CD4-positive, alpha-beta memory T cell (primary cell): ENCODE data around the gene TCF3. TPM values are rescaled to one million over a fixed set of nuclear protein-coding genes. Genes with fewer than 3 reads are reported as not detected.

Source experiments
- CTCF ChIA-PET: fragments of 350-600 bp; sonication (Branson Sonifier 250); formaldehyde crosslinking; loops from one replicate; lab custom pipeline; 2021; ENCODE audit warnings: inconsistent platforms; ENCODE audit not compliant: partially characterized antibody; lab: Charles Lee
- POLR2A ChIA-PET: fragments of 350-600 bp; sonication (Branson Sonifier 250); formaldehyde crosslinking; loops from one replicate; lab custom pipeline; 2021; ENCODE audit not compliant: partially characterized antibody; lab: Charles Lee
- DNase-seq, 5 donors: peaks; one replicate each; pipeline versions ENCODE4 v3.0.0 to v3.0.0-alpha.2; 2020 to 2022; ENCODE audit warnings: mixed read lengths in 1 of 5
- H3K27ac ChIP-seq: one replicate; pipeline ENCODE4 v1.7.0; 2013; ENCODE audit warnings: low read depth, low read length
- H3K27me3 ChIP-seq: 2 replicates; pipeline ENCODE4 v1.7.0; 2013; ENCODE audit warnings: mild to moderate bottlenecking, low read length, moderate library complexity; ENCODE audit not compliant: insufficient read depth
- H3K36me3 ChIP-seq: 2 replicates; pipeline ENCODE4 v1.7.0; 2013; ENCODE audit warnings: mild to moderate bottlenecking, low read length, moderate library complexity; ENCODE audit not compliant: insufficient read depth
- H3K4me1 ChIP-seq: 2 replicates; pipeline ENCODE4 v1.7.0; 2013; ENCODE audit warnings: mild to moderate bottlenecking, low read length, moderate library complexity; ENCODE audit not compliant: insufficient read depth
- H3K4me3 ChIP-seq, 2 donors: one replicate each; pipeline ENCODE4 v1.7.0; 2013; ENCODE audit warnings: low read length in 2 of 2, mild to moderate bottlenecking in 1 of 2
- H3K9me3 ChIP-seq, 2 donors: one replicate each; pipeline ENCODE4 v1.7.0; 2013; ENCODE audit warnings: low read length in 2 of 2, control low read depth in 1 of 2; ENCODE audit not compliant: control insufficient read depth in 1 of 2
- H3K27ac Mint-ChIP-seq, 7 donors: one replicate each; pipeline ENCODE4 v1.8.0; 2020 to 2021; ENCODE audit warnings: mixed read lengths in 7 of 7, mild to moderate bottlenecking in 6 of 7, inconsistent platforms in 3 of 7, moderate library complexity in 3 of 7
- H3K27me3 Mint-ChIP-seq, 2 donors: one replicate each; pipeline ENCODE4 v1.8.0; 2020 to 2021; ENCODE audit warnings: mixed read lengths in 2 of 2
- H3K36me3 Mint-ChIP-seq, 2 donors: one replicate each; pipeline ENCODE4 v1.8.0; 2020 to 2021; ENCODE audit warnings: mixed read lengths in 2 of 2, inconsistent platforms in 1 of 2, mild to moderate bottlenecking in 1 of 2
- H3K4me1 Mint-ChIP-seq, 4 donors: one replicate each; pipeline ENCODE4 v1.8.0; 2020 to 2021; ENCODE audit warnings: mixed read lengths in 4 of 4, mild to moderate bottlenecking in 1 of 4
- H3K4me3 Mint-ChIP-seq, 8 donors: one replicate each; pipeline ENCODE4 v1.8.0; 2020 to 2021; ENCODE audit warnings: mixed read lengths in 8 of 8, mild to moderate bottlenecking in 7 of 8, moderate library complexity in 6 of 8, inconsistent platforms in 3 of 8
- H3K9me3 Mint-ChIP-seq, 8 donors: one replicate each; pipeline ENCODE4 v1.8.0; 2020 to 2021; ENCODE audit warnings: mixed read lengths in 8 of 8, mild to moderate bottlenecking in 5 of 8, inconsistent platforms in 3 of 8, moderate library complexity in 1 of 8
- intact Hi-C: fragments of 100-400 bp; cut with micrococcal nuclease; formaldehyde crosslinking; loops from one replicate; pipeline ENCODE4 v1.15.1; 2023
- polyA plus RNA-seq, 2 donors: library from polyadenylated mRNA; unstranded; fragments of 300-500 nt; fragmentation: Illumina TruSeq; gene quantifications; one replicate each; pipeline ENCODE4 v1.2.3, GENCODE V29; 2021
- total RNA-seq, 2 experiments: library from RNA; stranded (reverse); gene quantifications; one replicate each; pipeline ENCODE4 v1.2.3, GENCODE V29; 2021

The TCF3 gene
- total and polyA plus RNA-seq, 4 experiments from 2014 or later = 1.8 to 75.7 (median 42.6) TPM

GRCh38 chr19:1678073-1678472 lies 25.7 kb upstream of the TCF3 start:
- H3K4me1 ChIP-seq = no peaks in the 10 kb centered on the region
- peaks cover 30 to 41% of the 10 kb centered on the region in 2 donors for H3K27me3 Mint-ChIP-seq
- H3K36me3 ChIP-seq = no peaks in the 10 kb centered on the region
- H3K4me3 ChIP-seq = no peak overlapping the region
- DNase-seq = no peak
- peaks cover 6% of the 10 kb centered on the region for H3K27me3 ChIP-seq
- no peaks in the 10 kb centered on the region for H3K36me3 Mint-ChIP-seq
- no peak overlapping the region for H3K27ac ChIP-seq
- ChIA-PET POLR2A (no interaction called here), CTCF (no interaction called here)
- peaks cover 0 to 5% (median under 1%) of the 10 kb centered on the region in 4 donors for H3K4me1 Mint-ChIP-seq
- H3K27ac Mint-ChIP-seq = no peak overlapping the region
- peaks cover 0 to 4% (median 0%) of the 10 kb centered on the region in 8 donors for H3K9me3 Mint-ChIP-seq
- H3K4me3 Mint-ChIP-seq = no peak overlapping the region
- intact Hi-C loops = loop anchor here (10.0 kb wide), 1 partner anchor 147 kb away; no protein-coding TSS in a partner anchor
- H3K9me3 ChIP-seq = no peaks in the 10 kb centered on the region

- Histone ChIP-seq H3K4me1 (no peaks in the 10 kb centered on the region), H3K9me3 (no peaks in the 10 kb centered on the region), H3K36me3 (no peaks in the 10 kb centered on the region), H3K4me3 (no peak overlapping the region), H3K27ac (no peak overlapping the region), H3K27me3 (peaks cover 6% of the 10 kb centered on the region)
- DNase-seq = no peak
- Mint-ChIP-seq H3K27me3 (peaks cover 27 to 38% of the 10 kb centered on the region in 2 donors), H3K9me3 (peaks cover 0 to 4% (median 0%) of the 10 kb centered on the region in 8 donors), H3K36me3 (no peaks in the 10 kb centered on the region), H3K4me3 (no peak overlapping the region), H3K4me1 (peaks cover 0 to 5% (median under 1%) of the 10 kb centered on the region in 4 donors), H3K27ac (no peak overlapping the region)
- ChIA-PET POLR2A (no interaction called here), CTCF (interaction anchor here (1.9 kb wide), 1 partner anchor 130 kb away, joined by 9 read pairs; no protein-coding TSS in a partner anchor)
- intact Hi-C loops = loop anchor here (10.0 kb wide), 1 partner anchor 148 kb away; no protein-coding TSS in a partner anchor
Observed at GRCh38 chr19:1676351-1677266, 24.2 kb upstream of the TCF3 start.

- CTCF ChIA-PET = interaction anchor here (1.1 to 1.9 kb wide), 2 partner anchors 128 to 130 kb away, joined by 3 to 9 read pairs; no protein-coding TSS in a partner anchor
- no peak overlapping the region for H3K4me3 ChIP-seq
Observed at GRCh38 chr19:1675633-1676350, 23.4 kb upstream of the TCF3 start.

GRCh38 chr19:1674293-1674679 lies 21.9 kb upstream of the TCF3 start:
- DNase-seq = no peak
- Mint-ChIP-seq H3K27me3 (peaks cover 27 to 36% of the 10 kb centered on the region in 2 donors), H3K9me3 (peaks cover 0 to 4% (median 0%) of the 10 kb centered on the region in 8 donors), H3K36me3 (no peaks in the 10 kb centered on the region), H3K4me1 (peaks cover 0 to 6% (median under 1%) of the 10 kb centered on the region in 4 donors), H3K4me3 (no peak overlapping the region), H3K27ac (no peak overlapping the region)
- Histone ChIP-seq H3K4me1 (peaks cover under 1% of the 10 kb centered on the region), H3K27ac (no peak overlapping the region), H3K9me3 (no peaks in the 10 kb centered on the region), H3K4me3 (no peak overlapping the region), H3K36me3 (no peaks in the 10 kb centered on the region), H3K27me3 (peaks cover 9% of the 10 kb centered on the region)
- ChIA-PET CTCF (interaction anchor here (2.5 to 4.8 kb wide), 2 partner anchors 127 to 130 kb away, joined by 13 to 52 read pairs; no protein-coding TSS in a partner anchor), POLR2A (no interaction called here)
- intact Hi-C loops = loop anchor here (10.0 kb wide), 1 partner anchor 151 kb away; no protein-coding TSS in a partner anchor

More at GRCh38 chr19:1675633-1676350, 23.4 kb upstream of the TCF3 start:
- no peaks in the 10 kb centered on the region for H3K36me3 ChIP-seq
- no peak for DNase-seq
- intact Hi-C loops = loop anchor here (10.0 kb wide), 1 partner anchor 149 kb away; no protein-coding TSS in a partner anchor
- Mint-ChIP-seq H3K36me3 (no peaks in the 10 kb centered on the region), H3K9me3 (peaks cover 0 to 4% (median 0%) of the 10 kb centered on the region in 8 donors), H3K27me3 (peaks cover 27 to 41% of the 10 kb centered on the region in 2 donors), H3K4me3 (no peak overlapping the region), H3K4me1 (peaks cover 0 to 5% (median under 1%) of the 10 kb centered on the region in 4 donors), H3K27ac (no peak overlapping the region)
- H3K27me3 ChIP-seq = peaks cover 9% of the 10 kb centered on the region
- H3K4me1 ChIP-seq = no peaks in the 10 kb centered on the region
- no peak overlapping the region for H3K27ac ChIP-seq
- POLR2A ChIA-PET = no interaction called here
- no peaks in the 10 kb centered on the region for H3K9me3 ChIP-seq

GRCh38 chr19:1673645-1674292 lies 21.4 kb upstream of the TCF3 start:
- ChIA-PET POLR2A (interaction anchor here (2.1 kb wide), 1 partner anchor 68 kb away, joined by 9 read pairs; the partner anchor contains the start of gene UQCR11), CTCF (interaction anchor here (0.7 to 4.8 kb wide), 5 partner anchors 8 to 130 kb away, joined by 3 to 52 read pairs (median 7); no protein-coding TSS in a partner anchor)
- no peak overlapping the region for H3K27ac ChIP-seq
- peaks cover 14% of the 10 kb centered on the region for H3K27me3 ChIP-seq
- Mint-ChIP-seq H3K27ac (peak overlapping the region in 2 of 7 donors; percentile 30), H3K36me3 (no peaks in the 10 kb centered on the region), H3K4me3 (peak overlapping the region in 1 of 8 donors; percentile 49), H3K27me3 (peaks cover 29 to 39% of the 10 kb centered on the region in 2 donors), H3K4me1 (peaks cover 0 to 11% (median 3%) of the 10 kb centered on the region in 4 donors), H3K9me3 (peaks cover 0 to 4% (median 0%) of the 10 kb centered on the region in 8 donors)
- intact Hi-C loops = loop anchor here (10.0 kb wide), 1 partner anchor 151 kb away; no protein-coding TSS in a partner anchor
- no peak for DNase-seq
- H3K4me3 ChIP-seq = no peak overlapping the region
- no peaks in the 10 kb centered on the region for H3K9me3 ChIP-seq
- peaks cover 5% of the 10 kb centered on the region for H3K4me1 ChIP-seq
- H3K36me3 ChIP-seq = no peaks in the 10 kb centered on the region
